Pulmonary artery endothelial cell (primary cell): Measurements from ENCODE around the gene FEN1. TPM values are rescaled to one million over a fixed set of nuclear protein-coding genes. Genes with fewer than 3 reads are reported as not detected.

Experiments used
- DNase-seq: peaks from one replicate; pipeline ENCODE4 v3.0.0-alpha.2; 2011; ENCODE audit warnings: low read depth, low spot score
- total RNA-seq: library from RNA; depleted of rRNA; stranded (reverse); fragments of >200 nt; gene quantifications from 2 replicates; pipeline ENCODE4 v1.2.3, GENCODE V29; 2014

The FEN1 gene
- total RNA-seq, 1 donor from 2014 or later = 46.8 TPM

DNA sequence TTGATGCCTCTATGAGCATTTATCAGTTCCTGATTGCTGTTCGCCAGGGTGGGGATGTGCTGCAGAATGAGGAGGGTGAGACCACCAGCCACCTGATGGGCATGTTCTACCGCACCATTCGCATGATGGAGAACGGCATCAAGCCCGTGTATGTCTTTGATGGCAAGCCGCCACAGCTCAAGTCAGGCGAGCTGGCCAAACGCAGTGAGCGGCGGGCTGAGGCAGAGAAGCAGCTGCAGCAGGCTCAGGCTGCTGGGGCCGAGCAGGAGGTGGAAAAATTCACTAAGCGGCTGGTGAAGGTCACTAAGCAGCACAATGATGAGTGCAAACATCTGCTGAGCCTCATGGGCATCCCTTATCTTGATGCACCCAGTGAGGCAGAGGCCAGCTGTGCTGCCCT is 2.7 kb downstream of the FEN1 start:
- DNase-seq = no peak

DNA sequence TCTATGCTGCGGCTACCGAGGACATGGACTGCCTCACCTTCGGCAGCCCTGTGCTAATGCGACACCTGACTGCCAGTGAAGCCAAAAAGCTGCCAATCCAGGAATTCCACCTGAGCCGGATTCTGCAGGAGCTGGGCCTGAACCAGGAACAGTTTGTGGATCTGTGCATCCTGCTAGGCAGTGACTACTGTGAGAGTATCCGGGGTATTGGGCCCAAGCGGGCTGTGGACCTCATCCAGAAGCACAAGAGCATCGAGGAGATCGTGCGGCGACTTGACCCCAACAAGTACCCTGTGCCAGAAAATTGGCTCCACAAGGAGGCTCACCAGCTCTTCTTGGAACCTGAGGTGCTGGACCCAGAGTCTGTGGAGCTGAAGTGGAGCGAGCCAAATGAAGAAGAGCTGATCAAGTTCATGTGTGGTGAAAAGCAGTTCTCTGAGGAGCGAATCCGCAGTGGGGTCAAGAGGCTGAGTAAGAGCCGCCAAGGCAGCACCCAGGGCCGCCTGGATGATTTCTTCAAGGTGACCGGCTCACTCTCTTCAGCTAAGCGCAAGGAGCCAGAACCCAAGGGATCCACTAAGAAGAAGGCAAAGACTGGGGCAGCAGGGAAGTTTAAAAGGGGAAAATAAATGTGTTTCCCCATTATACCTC is 3.3 kb downstream of the FEN1 start:
- no peak for DNase-seq

DNA sequence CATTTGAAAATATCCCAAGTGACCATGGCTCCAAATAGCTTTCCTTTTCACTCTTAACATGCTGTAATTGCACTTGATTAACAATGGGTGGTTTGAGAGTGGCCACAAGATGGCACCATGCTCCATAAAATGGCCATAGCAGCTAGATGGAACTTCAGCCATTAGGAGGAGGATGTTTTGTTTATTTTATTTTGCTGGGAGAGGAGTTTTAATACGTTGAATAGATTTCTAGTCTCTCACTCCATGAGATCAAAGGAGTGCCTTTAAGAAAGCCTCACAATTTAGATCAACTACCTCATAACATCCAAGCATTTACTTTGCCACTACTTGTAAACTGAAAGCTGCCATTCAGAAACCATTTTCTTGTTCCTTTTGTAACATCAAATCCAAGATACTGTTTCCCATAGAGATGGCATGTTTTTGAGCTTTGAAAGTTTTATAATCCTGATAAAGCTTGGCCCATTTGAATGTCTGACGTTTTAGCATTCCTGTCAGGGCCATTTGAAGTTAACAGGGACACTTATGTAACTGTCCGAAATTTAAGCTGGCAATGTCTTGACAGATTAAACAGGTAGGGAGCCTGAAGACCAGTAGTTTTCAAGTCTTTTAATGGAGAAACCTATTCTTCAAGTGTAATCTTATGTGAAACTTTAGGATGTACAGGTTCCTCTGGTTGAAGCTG is 4.7 kb downstream of the FEN1 start:
- peak; percentile 67 for DNase-seq

DNA sequence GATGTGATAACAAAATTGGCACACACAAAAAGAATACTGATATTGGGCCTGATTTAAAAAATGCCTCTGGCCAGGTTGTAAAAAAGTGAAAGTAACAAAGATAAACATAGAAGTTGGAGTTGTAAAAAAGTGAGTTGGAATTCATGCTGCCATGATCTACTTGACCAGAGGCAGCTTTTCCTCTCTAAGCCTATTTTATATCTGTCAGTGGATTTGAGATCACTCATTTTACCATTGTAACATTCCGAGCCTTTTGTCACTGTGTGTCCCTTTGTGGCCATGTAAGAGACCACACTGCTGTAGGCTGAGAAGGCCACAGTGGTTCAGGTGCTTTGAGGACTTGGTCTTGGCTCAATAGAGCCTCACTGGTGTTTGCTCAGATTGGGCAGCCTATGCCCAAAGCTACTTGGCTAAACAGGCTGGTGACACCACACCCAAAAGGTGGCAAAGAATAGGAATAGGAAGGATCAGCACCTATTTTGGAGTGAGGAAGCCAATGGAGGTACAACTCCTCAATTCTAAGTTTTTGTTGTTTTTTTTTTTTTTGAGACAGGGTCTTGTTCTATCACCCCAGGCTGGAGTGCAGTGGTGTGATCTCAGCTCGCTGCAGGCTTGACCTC is 7.1 kb downstream of the FEN1 start:
- no peak for DNase-seq

DNA sequence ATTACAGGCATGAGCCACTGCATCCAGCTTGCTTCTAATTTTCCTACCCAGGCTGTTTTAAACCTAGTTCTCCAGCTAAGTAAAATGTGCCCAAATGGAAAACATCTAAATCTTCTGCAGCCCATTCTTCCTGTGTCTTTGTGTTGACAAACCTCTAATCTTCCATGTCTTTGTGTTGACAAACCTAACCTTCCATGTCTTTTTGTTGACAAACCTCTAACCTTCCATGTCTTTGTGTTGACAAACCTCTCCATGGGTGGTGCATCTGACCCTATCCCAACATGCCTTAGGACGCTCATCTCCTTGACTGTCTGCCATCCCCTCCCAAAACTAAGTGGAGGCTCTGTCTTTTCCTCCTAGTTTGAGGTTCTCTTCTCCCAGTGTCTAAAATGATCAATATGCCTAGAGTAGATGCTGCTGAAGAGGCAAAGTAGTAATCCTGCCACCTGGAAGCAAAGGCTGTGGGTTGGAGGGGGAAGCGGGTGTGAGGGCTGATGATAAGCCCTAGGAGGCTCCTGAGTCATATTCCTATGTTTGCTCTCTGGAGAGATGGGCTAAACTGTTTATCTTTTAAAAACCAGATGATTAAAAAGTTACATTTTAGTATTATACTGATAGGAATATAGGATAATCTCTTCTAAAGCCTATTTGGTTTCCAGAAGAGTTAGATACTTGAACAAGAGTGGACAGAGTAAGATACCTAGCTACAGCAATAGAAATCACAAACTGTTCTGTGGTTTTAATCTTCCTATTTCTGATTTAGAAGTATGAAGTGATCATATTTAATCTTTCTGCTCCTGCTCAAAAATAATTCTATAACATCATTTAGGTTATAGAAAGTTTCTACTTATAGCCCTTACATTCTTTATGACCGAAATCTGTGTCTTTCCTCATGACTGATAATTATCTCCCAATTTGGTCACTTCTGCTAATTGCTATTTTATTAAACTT is 7.9 kb downstream of the FEN1 start:
- DNase-seq = no peak

DNA sequence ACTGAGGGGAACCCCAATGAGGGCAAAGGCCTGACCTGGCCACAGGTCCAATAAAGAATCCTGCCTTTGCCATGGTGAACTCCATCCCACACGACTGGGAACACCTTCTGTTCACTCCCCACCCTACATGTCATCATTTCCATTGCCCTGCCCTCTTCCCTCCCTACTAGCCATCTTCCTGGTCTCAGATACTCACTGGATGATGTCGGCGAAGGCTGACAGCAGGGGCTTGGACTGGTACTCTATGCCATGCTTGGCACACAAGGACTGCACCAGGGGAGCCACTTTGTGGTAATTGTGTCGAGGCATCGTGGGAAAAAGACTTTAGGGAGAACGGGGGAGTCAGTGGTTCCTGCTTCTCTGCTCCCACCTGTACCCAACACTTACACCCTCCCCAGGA is 9.9 kb downstream of the FEN1 start:
- DNase-seq = no peak

DNA sequence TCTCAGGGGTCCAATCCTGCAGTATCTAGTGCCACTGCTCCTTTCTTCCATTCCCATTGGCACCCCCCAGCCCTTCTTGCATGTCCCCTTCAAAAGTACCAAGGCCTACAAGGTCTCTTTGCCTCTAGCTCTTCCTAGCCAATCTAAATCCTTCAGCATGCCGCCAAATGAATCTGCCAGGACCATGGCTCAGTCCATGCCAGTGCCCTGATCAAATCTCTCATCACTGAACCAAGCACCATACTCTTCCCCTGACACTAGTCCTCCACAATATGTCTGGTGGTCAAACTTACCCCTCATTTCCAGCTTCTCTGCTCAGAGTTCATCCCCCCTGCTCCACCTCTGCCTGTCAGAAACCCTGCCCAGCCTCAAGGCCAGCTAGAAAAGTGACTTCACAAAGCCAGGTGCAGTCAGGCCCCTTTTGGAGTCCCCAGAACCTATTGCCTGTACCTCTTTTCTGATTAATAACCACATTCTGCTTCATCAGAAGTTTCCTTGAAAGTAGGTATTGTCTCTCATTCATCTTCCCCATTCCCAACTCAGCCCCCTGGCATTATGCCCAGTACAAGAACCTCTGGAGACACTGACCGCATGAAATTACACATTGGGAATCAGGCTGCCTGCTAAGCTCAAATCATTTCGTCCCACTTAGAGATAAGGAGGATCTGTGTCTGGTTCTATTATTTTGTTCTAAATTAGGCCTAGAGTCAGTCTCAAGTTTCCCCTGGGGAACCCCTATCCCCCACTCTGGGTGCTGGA is 11.4 kb downstream of the FEN1 start:
- DNase-seq = no peak

DNA sequence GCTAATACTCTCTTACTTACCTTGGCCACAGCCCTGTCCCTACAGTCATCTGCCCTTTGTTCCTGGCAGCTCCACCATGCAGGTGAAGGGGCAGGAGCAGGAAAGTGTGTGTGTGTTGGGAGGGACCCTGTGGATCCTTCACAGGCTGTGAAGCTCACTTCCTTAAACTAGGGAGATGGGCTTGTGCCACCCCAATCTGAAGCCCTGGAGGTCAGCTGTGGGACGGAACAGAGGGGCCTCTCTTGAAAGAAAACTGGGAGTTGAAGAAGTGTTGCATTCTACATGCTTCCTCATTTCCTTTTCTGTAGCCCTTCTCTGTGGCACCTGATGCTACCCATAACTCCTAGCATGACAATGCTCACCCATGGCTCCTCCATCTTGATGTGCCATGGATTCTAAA is 12.4 kb downstream of the FEN1 start:
- no peak for DNase-seq

DNA sequence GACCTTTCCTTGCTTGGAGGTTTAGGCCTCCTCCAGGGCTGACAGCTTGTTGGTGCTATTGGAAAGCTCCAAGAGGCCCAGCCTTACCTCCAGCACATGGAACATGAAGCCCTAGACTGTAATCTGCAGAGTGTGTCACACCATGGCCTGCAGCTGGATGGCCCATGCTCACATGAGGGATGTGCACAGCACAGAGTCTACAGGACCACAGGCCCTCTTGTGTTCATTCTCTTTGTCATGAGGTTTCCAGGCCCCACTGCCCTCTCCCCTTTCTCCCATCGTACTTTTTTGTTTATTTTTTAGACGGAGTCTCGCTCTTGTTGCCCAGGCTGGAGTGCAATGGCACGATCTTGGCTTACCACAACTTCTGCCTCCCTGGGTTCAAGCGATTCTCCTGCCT is 14.1 kb downstream of the FEN1 start:
- DNase-seq = no peak

DNA sequence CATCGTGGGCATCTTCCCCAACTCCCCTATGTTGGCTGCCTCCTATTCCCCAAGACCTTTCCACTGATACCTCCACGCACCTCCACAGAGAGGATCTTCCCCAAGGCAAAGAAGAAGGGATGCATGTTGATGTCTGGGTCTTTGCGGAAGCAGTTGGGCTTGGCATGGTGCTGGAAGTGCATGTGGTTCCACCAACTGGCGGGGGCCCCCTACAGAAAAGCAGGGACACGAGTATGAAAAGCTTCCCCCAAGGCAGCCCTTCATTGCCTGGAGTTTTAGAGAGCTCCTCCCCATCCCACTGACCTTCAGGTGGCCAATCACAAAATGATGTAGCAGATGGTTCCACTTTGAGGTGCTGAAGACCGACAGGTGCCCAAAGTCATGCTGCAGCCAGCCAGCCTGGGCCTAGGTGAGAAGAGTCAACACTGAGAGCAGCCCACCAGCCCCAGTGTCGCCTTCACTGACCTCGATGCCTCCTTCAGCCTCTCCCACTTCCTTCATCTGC is 18.0 kb downstream of the FEN1 start:
- DNase-seq = no peak

DNA sequence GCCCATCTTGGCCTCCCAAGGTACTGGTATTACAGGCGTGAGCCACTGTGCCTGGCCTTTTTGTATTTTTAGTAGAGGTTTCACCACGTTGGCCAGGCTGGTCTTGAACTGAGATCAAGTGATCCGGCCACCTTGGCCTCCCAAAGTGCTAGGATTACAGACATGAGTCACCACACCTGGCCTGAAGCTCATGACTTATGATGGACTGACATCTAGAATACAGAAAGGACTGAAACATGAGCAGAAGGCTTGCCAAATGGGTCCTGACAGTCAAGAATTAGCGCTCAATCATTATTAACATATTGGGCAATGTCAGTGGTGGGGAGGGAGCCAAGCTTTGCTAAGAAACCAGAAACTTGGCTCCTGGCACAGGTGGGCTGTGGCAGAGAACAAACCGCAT is 19.1 kb downstream of the FEN1 start:
- no peak for DNase-seq

DNA sequence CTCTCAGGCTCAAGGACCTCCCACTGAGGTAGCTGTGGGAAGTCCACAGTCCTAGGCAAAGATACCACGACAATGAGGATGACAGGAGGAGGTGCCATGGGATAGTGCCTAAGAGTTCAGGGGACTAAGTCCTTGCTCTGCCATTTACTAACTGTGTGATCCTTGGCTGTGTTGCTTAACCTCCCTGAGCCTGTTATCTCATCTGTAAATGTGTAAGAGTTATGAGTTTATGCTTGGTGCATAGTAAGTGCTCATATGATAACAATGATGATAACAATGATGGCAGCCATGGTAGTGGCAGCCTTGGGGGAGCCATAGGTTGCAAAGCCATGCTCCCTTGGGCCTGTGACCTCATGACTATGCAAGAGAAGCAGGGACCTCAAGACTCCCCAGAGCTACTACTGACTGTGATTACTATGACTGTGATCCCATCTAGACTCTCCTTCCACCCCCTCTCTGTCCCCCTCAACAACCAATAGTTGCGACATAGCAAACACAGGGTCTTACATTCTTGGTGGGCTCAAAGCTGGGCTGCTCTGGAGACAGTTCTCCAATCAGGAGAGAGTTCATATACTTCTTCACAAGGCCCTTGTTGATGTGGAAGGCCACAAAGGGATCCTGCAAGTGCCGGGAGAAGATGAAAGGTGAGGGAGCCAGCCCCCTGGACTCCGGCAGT is 20.2 kb downstream of the FEN1 start:
- DNase-seq = no peak

DNA sequence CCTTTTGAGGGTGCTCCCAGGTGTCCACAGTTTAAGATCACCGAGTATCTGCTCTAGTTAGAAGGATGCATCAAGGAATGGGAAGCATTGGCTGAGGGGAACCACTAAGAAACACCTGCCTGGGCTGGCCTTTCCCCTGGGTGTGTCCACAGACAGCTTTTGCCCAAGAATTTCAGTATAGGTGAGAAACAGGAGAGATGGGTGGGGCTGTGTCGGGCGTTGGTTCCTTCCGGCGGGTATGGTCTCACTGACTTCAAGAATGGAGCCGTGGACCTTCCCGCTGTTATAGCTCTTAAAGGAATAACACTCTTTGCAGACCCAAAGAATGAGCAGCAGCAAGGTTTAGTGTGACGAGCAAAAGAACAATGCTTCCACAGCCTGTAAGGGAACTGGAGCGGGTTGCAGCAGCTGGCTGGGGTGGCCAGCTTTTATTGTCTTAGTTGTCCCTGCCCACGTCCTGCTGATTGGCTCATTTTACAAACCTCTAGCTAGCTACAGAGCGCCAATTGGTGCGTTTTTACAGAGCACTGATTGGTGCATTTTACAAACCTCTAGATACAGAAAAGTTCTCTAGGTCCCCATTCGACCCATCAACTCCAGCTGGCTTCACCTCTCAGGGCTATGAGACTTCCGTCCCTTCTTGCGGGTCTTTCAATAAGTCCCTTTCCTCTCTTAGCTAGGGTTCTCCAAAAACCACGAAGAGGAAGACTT is 21.7 kb downstream of the FEN1 start:
- DNase-seq = no peak

DNA sequence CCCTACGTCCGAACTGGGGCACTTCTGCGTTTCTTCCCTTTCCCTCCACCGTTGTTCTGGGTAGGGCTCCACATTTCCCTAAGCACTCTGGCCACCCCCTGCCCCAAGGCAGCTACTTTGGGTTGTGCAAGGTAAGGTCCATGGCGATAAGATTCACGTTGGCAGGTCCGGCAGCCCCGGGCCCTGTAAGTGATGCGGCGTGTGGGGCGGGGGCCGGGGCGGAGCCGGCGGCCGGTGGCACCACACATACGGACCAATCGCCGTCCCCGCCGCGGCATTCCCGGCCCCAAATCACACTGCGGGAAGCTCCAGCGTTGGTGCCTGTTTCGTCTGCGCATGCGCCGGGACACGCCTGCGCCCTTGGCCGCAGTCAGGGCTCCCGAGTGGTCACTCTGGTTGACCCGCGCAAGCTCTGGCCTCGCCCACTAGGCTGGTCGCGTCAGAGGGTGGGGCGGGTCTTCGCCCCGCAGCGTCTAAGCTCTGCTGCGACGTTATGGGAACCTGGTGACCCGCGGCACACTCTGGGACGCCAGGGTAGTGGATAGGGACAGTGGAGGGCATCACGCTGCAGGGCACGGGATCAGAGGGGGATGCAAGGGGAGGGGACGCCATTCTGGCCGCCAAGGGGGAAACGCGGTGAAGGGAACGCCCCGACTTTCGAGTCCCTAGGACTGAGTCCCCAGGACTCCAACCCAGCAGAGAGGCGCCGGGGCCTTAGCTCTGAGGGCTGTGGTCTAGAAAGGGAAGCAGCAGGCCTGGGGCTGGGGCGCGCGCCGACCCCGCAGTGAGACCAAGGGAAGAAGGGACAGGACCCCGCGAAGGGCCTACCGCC is 22.5 kb downstream of the FEN1 start:
- peak; percentile 86 for DNase-seq

DNA sequence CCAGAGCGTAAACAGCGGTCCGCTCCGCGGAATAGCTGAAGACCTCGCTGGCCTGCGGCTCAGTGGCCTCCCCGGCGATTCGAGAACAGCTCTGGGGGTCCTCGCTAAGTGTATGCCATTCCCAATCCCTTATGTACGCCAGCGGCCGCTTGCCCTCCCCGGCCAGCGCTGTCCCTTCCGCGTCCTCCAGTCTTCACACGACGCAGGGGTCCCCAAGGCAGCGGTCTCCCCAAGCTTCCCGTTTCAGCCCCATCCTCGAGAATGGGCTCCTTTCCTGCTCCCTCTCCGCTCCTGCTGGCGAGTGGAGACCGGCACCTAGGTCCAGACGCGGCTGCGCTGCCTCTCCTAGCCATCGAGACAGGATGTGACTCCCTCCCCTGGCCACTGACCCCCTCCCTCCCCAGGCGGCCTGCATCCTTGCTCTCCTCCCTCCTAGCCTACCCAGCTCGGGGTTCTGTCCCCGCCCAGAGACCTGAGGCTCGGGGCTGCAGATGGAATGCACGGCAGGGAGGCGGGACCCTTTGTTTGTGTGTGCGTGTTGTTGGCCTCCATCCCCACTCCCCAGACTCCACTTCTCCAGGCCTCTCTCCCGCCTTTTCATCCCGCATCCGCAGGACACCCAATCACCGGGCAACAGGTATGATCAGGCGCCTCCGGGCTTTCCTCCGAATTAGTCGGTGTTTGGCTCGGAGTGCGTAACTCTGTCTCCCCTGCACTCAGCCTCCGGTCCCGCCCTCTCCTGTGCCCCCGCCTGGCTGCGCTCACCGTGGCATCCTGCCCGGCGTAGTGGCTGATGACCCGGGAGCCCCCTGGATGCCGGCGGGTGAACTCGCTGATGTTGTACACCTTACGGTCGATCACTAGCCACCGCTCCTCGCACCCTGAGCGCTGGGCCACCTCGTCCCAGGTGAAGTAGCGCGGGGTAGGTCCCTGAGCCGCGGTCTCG is 23.4 kb downstream of the FEN1 start:
- no peak for DNase-seq

DNA sequence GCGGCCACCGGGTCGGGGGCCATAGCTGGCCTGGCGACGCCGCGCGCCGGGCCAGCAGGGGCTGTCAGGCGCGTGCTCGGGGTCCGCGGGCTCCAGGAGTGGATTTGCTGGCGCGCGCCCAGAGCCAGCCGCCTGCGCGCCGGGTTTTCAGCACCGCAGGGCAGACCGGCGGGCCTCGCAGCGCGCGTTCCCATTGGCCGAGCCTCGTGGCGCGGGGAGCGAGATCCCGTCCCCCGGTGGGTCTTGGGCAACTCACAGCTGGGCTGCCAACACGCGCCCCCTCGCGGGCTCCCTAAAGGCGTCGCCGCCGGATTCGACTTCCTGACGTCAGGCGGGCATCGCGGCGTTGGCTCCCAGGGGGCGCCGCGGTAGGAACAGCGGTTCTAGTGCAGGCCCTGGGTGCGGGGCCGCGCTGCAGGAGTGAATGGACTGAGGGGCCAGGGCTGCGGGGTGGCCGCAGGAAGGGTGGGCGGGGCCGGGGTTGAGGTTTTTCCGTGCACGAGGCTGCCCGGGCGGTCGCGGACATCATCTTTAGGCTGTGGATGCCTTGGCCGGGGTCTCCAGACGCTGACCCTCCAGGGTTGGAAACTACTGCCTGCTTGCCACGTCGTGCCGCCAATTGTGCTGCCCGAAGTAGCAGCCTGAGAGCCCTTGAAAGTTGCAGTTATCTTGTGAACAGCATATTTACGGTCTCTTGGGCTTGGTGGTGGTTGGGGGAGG is 24.2 kb downstream of the FEN1 start, which contains the start of gene FADS1:
TSS of gene FADS1 (minus strand) at position 268 of the 720 bp plus-strand sequence. CDS start at position 194, 74 bp downstream.
- DNase-seq = peak; percentile 84
